ENCODE results near the gene AOAH.
"Not testable (repeated sequence)": the region's sequence is repeated elsewhere in the genome, so short reads cannot be mapped to it uniquely, and the experiment has no call there.

Gene AOAH

GRCh38 chr7:36650320-36650719 lies 74.0 kb downstream of the AOAH start:
- TF ChIP-seq TOX (CRISPR knock-in tag; IDR thresholded peaks at IDR 0.05; ENCODE audit: borderline replicate concordance) (no peak), ZNF70 (CRISPR knock-in tag; IDR thresholded peaks at IDR 0.05) (no peak), ESRRG (CRISPR knock-in tag; IDR thresholded peaks at IDR 0.05) (no peak), OSR1 (CRISPR knock-in tag; IDR thresholded peaks at IDR 0.05) (no peak), TCF4 (CRISPR knock-in tag; IDR thresholded peaks at IDR 0.05; ENCODE audit: borderline replicate concordance) (no peak), ZNF565 (CRISPR knock-in tag; conservative IDR thresholded peaks at IDR 0.05; ENCODE audit: low read depth) (no peak), TSHZ2 (CRISPR knock-in tag; IDR thresholded peaks at IDR 0.05) (no peak), POU6F1 (CRISPR knock-in tag; IDR thresholded peaks at IDR 0.05; ENCODE audit: borderline replicate concordance, low read depth) (no peak), ARNTL (CRISPR knock-in tag; IDR thresholded peaks at IDR 0.05; ENCODE audit: borderline replicate concordance, low read depth) (no peak), ZNF8 (CRISPR knock-in tag; IDR thresholded peaks at IDR 0.05) (no peak), ZFP30 (CRISPR knock-in tag; IDR thresholded peaks at IDR 0.05) (no peak), ZFP3 (CRISPR knock-in tag; IDR thresholded peaks at IDR 0.05) (no peak), BACH2 (CRISPR knock-in tag; IDR thresholded peaks at IDR 0.05; ENCODE audit: borderline replicate concordance) (no peak), CSDC2 (CRISPR knock-in tag; IDR thresholded peaks at IDR 0.05) (no peak), SNAI2 (CRISPR knock-in tag; IDR thresholded peaks at IDR 0.05) (no peak)
- TF ChIP-seq, protein P1, sequence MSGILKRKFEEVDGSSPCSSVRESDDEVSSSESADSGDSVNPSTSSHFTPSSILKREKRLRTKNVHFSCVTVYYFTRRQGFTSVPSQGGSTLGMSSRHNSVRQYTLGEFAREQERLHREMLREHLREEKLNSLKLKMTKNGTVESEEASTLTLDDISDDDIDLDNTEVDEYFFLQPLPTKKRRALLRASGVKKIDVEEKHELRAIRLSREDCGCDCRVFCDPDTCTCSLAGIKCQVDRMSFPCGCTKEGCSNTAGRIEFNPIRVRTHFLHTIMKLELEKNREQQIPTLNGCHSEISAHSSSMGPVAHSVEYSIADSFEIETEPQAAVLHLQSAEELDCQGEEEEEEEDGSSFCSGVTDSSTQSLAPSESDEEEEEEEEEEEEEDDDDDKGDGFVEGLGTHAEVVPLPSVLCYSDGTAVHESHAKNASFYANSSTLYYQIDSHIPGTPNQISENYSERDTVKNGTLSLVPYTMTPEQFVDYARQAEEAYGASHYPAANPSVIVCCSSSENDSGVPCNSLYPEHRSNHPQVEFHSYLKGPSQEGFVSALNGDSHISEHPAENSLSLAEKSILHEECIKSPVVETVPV (CRISPR knock-in tag; IDR thresholded peaks at IDR 0.05), result no peak
- TF ChIP-seq, protein P2, sequence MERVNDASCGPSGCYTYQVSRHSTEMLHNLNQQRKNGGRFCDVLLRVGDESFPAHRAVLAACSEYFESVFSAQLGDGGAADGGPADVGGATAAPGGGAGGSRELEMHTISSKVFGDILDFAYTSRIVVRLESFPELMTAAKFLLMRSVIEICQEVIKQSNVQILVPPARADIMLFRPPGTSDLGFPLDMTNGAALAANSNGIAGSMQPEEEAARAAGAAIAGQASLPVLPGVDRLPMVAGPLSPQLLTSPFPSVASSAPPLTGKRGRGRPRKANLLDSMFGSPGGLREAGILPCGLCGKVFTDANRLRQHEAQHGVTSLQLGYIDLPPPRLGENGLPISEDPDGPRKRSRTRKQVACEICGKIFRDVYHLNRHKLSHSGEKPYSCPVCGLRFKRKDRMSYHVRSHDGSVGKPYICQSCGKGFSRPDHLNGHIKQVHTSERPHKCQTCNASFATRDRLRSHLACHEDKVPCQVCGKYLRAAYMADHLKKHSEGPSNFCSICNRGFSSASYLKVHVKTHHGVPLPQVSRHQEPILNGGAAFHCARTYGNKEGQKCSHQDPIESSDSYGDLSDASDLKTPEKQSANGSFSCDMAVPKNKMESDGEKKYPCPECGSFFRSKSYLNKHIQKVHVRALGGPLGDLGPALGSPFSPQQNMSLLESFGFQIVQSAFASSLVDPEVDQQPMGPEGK (CRISPR knock-in tag; IDR thresholded peaks at IDR 0.05; ENCODE audit: borderline replicate concordance), result no peak
- ATAC-seq, result no peak

GRCh38 chr7:36649319-36649718 lies 75.0 kb downstream of the AOAH start:
- not testable (repeated sequence) for ATAC-seq

DNA sequence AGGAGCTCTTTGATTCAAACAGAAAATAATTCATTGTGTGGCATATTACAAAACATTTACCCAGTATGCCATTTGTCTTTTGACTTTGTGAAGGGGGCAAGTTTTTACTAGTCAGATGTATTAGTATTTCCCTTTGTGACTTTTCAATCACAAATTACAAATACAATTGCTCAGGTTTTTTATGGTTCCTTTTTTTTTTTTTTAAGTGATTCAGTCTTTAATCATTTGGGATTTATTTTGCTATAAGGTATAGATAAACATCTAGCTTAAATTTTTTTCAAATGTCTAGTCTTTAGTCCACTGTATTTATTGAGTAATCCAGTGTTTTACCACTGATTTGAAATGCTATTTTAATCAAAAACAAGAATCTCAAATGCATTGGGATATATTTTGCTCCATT lies 75.9 kb downstream of the AOAH start:
- no peak for ATAC-seq
- TF ChIP-seq, protein P2 (CRISPR knock-in tag; IDR thresholded peaks at IDR 0.05; ENCODE audit: borderline replicate concordance), result no peak
- TF ChIP-seq GLIS3 (CRISPR knock-in tag; IDR thresholded peaks at IDR 0.05) (no peak), ARNTL (CRISPR knock-in tag; IDR thresholded peaks at IDR 0.05; ENCODE audit: borderline replicate concordance, low read depth) (no peak), CREB5 (CRISPR knock-in tag; IDR thresholded peaks at IDR 0.05; ENCODE audit: low read depth) (no peak), ZNF70 (CRISPR knock-in tag; IDR thresholded peaks at IDR 0.05) (no peak), ESRRG (CRISPR knock-in tag; IDR thresholded peaks at IDR 0.05) (no peak), ZFP30 (CRISPR knock-in tag; IDR thresholded peaks at IDR 0.05) (no peak), TCF4 (CRISPR knock-in tag; IDR thresholded peaks at IDR 0.05; ENCODE audit: borderline replicate concordance) (no peak), ZNF565 (CRISPR knock-in tag; conservative IDR thresholded peaks at IDR 0.05; ENCODE audit: low read depth) (no peak), CSDC2 (CRISPR knock-in tag; IDR thresholded peaks at IDR 0.05) (no peak)

All from SK-N-SH treated with all-trans-retinoic acid at 6 μM for 48 hours (cell line).